ENCODE measurements around the gene PCARE.

GRCh38 chr2:29056452-29056851 lies 17.9 kb downstream of the PCARE start:
- TF ChIP-seq, protein P1, sequence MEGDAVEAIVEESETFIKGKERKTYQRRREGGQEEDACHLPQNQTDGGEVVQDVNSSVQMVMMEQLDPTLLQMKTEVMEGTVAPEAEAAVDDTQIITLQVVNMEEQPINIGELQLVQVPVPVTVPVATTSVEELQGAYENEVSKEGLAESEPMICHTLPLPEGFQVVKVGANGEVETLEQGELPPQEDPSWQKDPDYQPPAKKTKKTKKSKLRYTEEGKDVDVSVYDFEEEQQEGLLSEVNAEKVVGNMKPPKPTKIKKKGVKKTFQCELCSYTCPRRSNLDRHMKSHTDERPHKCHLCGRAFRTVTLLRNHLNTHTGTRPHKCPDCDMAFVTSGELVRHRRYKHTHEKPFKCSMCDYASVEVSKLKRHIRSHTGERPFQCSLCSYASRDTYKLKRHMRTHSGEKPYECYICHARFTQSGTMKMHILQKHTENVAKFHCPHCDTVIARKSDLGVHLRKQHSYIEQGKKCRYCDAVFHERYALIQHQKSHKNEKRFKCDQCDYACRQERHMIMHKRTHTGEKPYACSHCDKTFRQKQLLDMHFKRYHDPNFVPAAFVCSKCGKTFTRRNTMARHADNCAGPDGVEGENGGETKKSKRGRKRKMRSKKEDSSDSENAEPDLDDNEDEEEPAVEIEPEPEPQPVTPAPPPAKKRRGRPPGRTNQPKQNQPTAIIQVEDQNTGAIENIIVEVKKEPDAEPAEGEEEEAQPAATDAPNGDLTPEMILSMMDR (IDR thresholded peaks at IDR 0.05) = no peak
- TF ChIP-seq POLR2A (IDR thresholded peaks at IDR 0.05) = no peak
